SU-DHL-6 (cell line): Measurements from ENCODE around the gene WDR87.

Experiments used
- CTCF ChIP-seq: fragments of 200-600 bp; sonication (generic); IDR thresholded peaks from one replicate; pipeline ENCODE4 v1.5.1; 2017; ENCODE audit warnings: antibody characterized with exemption, mild to moderate bottlenecking, low read length, moderate library complexity; ENCODE audit not compliant: insufficient read depth, poor library complexity, severe bottlenecking
- EZH2phosphoT487 ChIP-seq: fragments of 200-600 bp; sonication (generic), shearing (Covaris generic); conservative IDR thresholded peaks from 2 replicates; pipeline ENCODE4 v1.6.1; 2018; ENCODE audit warnings: mild to moderate bottlenecking, antibody characterized with exemption, low read length, moderate library complexity, mixed read lengths

GRCh38 chr19:37953918-37954303 lies 47.5 kb upstream of the WDR87 start:
- no peak for TF ChIP-seq CTCF
- TF ChIP-seq EZH2phosphoT487 = no peak
